Small intestine (tissue), 7 donors: ENCODE measurements around the gene RGPD4. TPM values are rescaled to one million over a fixed set of nuclear protein-coding genes. Genes with fewer than 3 reads are reported as not detected.
"Not testable (repeated sequence)": the region's sequence is repeated elsewhere in the genome, so short reads cannot be mapped to it uniquely, and the experiment has no call there.

Experiments used
- DNase-seq, 2 donors: peaks; one replicate each; pipeline versions ENCODE4 v3.0.0 to v3.0.0-alpha.2; 2013
- FAIRE-seq: peaks from 2 replicates; lab custom pipeline; 2012; peaks lifted over from hg19 to GRCh38; lab: Jason Lieb, UNC
- H3K27ac ChIP-seq, 3 donors: one replicate each; pipeline ENCODE4 v1.5.1; 2013; ENCODE audit warnings: low read length in 2 of 3, mild to moderate bottlenecking in 2 of 3, control low read depth in 1 of 3, inconsistent platforms in 1 of 3, low read depth in 1 of 3, moderate library complexity in 1 of 3
- H3K27me3 ChIP-seq, 3 donors: one replicate each; pipeline ENCODE4 v1.6.1; 2013; ENCODE audit warnings: low read length in 3 of 3, inconsistent platforms in 1 of 3; ENCODE audit not compliant: control insufficient read depth in 3 of 3, insufficient read depth in 3 of 3
- H3K36me3 ChIP-seq, 3 donors: one replicate each; pipeline ENCODE4 v1.6.1; 2013; ENCODE audit warnings: low read length in 3 of 3, inconsistent platforms in 1 of 3, low read depth in 1 of 3, mild to moderate bottlenecking in 1 of 3, moderate library complexity in 1 of 3; ENCODE audit not compliant: control insufficient read depth in 3 of 3, insufficient read depth in 2 of 3
- H3K4me1 ChIP-seq, 3 donors: one replicate each; pipeline ENCODE4 v1.6.1; 2013; ENCODE audit warnings: low read length in 2 of 3, inconsistent platforms in 1 of 3, low read depth in 1 of 3, mild to moderate bottlenecking in 1 of 3, moderate library complexity in 1 of 3; ENCODE audit not compliant: control insufficient read depth in 3 of 3, insufficient read depth in 2 of 3
- H3K4me3 ChIP-seq, 3 donors: one replicate each; pipeline ENCODE4 v1.5.1; 2013; ENCODE audit warnings: low read length in 3 of 3, control low read depth in 1 of 3, inconsistent platforms in 1 of 3, low read depth in 1 of 3, mild to moderate bottlenecking in 1 of 3, moderate library complexity in 1 of 3
- H3K9me3 ChIP-seq, 2 donors: one replicate each; pipeline ENCODE4 v1.6.1; 2013; ENCODE audit warnings: low read depth in 1 of 2, low read length in 1 of 2; ENCODE audit not compliant: control insufficient read depth in 2 of 2, insufficient read depth in 1 of 2
- WGBS, 3 donors: extraction: QIAGEN DNeasy Blood & Tissue Kit; methylation state at CpG; one replicate each; pipeline ENCODE4 v1.1.7; 2013; 5-methylcytosine and 5-hydroxymethylcytosine counted together
- polyA plus RNA-seq, 4 donors: library from polyadenylated mRNA; stranded (reverse) in 3 of 4; unstranded in 1 of 4; fragments of 200-250 nt in 3 of 4; fragments of 120-200 nt in 1 of 4; gene quantifications; one replicate each; pipeline versions ENCODE4 v1.2.1 to v1.2.3, GENCODE V29; 2013
- donor health status: healthy with polysubstance abuse.
- donor health status: control.
- donor health status: control.
- donor health status: Bipolar disorder and iron deficiency.
- donor health status: healthy.

RGPD4 gene
- polyA plus RNA-seq, 4 donors: 0.01 TPM; not detected in 3

GRCh38 chr2:107829514-107829913 lies 2.8 kb downstream of the RGPD4 start:
- not testable (repeated sequence) for H3K4me1 ChIP-seq, H3K9me3 ChIP-seq, H3K4me3 ChIP-seq, H3K27me3 ChIP-seq, DNase-seq, H3K36me3 ChIP-seq, H3K27ac ChIP-seq, FAIRE-seq
- 95 to 96% (median 96%) methylated on average over 26 to 44 of the region's 46 CpGs for WGBS, 3 donors

GRCh38 chr2:107833152-107833551 lies 6.5 kb downstream of the RGPD4 start:
- DNase-seq, FAIRE-seq, H3K27ac ChIP-seq, H3K27me3 ChIP-seq, H3K4me3 ChIP-seq, H3K9me3 ChIP-seq, H3K4me1 ChIP-seq, H3K36me3 ChIP-seq: not testable (repeated sequence)
- 84 to 89% (median 86%) methylated on average over 2 of the region's 2 CpGs for WGBS, 3 donors

DNA sequence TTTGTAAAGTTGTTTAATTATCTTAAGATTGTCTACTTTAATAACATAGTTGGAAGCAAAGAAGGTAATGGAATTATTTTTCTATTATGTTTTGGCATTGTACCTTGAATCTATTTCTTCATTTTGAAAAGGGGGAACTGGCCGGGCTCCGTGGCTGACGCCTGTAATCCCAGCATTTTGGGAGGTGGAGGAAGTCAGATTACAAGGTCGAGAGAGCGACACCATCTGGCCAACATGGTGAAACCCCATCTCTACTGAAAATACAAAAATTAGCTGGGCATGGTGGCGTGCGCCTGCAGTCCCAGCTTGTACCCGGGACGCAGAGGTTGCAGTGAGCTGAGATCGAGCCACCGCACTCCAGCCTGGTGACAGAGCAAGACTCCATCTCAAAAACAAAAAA lies 6.9 kb downstream of the RGPD4 start:
- H3K4me1 ChIP-seq, H3K4me3 ChIP-seq, FAIRE-seq, DNase-seq, H3K27me3 ChIP-seq, H3K27ac ChIP-seq, H3K9me3 ChIP-seq, H3K36me3 ChIP-seq: not testable (repeated sequence)
- WGBS, 3 donors: 31 to 50% (median 43%) methylated on average over 9 to 11 of the region's 11 CpGs

- not testable (repeated sequence) for H3K27me3 ChIP-seq, FAIRE-seq, H3K27ac ChIP-seq, H3K4me3 ChIP-seq, H3K36me3 ChIP-seq, H3K4me1 ChIP-seq, H3K9me3 ChIP-seq, DNase-seq
- WGBS, 3 donors: 100% methylated on average over 1 of the region's 2 CpGs; no CpG with 5 or more reads in 2 of the 3 donors
Observed at GRCh38 chr2:107916121-107916520, 89.4 kb downstream of the RGPD4 start.

DNA sequence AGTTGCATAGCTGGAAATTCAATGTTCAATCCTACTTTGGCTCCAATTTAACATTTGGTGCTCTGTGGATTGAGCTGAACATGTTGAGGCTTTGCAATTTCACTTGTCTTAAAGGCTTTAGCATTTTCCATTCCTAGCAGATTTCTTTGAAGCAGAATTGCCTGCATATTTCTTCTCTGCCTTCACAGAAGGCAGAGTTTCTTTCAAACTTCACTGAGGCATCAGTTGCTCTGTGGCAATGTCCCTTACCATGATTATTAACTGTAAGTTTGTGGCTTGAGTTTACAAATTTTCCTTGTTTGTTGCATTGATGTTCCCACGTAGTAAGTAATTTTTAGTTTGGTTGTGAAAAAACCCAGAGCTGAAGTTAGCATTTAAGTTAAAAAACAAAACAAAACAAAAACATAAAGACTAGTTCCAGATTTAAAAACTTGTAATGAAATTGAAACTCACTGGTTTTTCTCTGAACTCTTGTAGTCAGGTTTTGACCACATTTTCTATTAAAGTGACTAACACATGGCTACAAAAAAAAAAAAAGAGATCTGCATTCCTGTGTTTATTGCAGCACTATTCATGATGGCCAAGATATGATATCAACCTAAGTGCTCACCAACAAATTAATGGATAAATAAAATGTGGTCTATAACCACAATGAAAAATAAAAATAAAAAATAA lies 90.1 kb downstream of the RGPD4 start:
- 75 to 81% (median 78%) methylated on average over 1 of the region's 1 CpG for WGBS, 3 donors
- H3K36me3 ChIP-seq, DNase-seq, H3K9me3 ChIP-seq, H3K27ac ChIP-seq, H3K4me1 ChIP-seq, H3K27me3 ChIP-seq, FAIRE-seq, H3K4me3 ChIP-seq: not testable (repeated sequence)

GRCh38 chr2:107927034-107927534 lies 100.4 kb downstream of the RGPD4 start:
- Histone ChIP-seq H3K4me1 (no peaks in the 10 kb centered on the region), H3K4me3 (no peak overlapping the region), H3K27me3 (no peaks in the 10 kb centered on the region), H3K9me3 (no peaks in the 10 kb centered on the region), H3K36me3 (no peaks in the 10 kb centered on the region), H3K27ac (no peak overlapping the region)
- DNase-seq (no peak), FAIRE-seq (no peak)
- WGBS, 3 donors: 27 to 51% (median 32%) methylated on average over 3 of the region's 3 CpGs

DNA sequence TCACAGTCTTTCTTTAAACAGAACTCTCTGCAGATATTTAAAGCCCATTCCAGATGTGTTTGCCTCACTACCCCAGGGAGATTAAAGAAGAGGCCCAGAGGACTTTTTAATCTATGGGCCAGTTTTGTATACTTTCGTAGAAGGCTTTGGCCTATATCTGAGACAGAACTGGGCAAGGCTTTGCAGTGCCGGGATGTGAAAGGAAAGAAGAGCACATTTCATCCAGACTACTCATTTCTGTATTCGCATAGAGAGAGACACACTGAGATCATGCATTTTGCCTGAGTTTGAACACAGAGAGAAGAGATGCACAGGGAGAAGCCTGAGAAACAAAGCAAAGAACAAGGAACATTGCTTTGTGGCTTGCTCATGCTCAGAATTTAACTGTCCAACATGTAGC lies 104.7 kb downstream of the RGPD4 start:
- Histone ChIP-seq H3K9me3 (no peaks in the 10 kb centered on the region), H3K4me3 (no peak overlapping the region), H3K27ac (no peak overlapping the region), H3K36me3 (no peaks in the 10 kb centered on the region), H3K4me1 (no peaks in the 10 kb centered on the region), H3K27me3 (no peaks in the 10 kb centered on the region)
- WGBS, 3 donors: 84 to 93% (median 92%) methylated on average over 3 of the region's 3 CpGs
- FAIRE-seq: no peak
- no peak for DNase-seq

- Histone ChIP-seq H3K4me3 (no peak overlapping the region), H3K27ac (no peak overlapping the region), H3K4me1 (no peaks in the 10 kb centered on the region), H3K9me3 (no peaks in the 10 kb centered on the region), H3K36me3 (no peaks in the 10 kb centered on the region), H3K27me3 (no peaks in the 10 kb centered on the region)
- no peak for DNase-seq
- 65 to 71% (median 70%) methylated on average over 2 of the region's 2 CpGs for WGBS, 3 donors
- no peak for FAIRE-seq
Observed at GRCh38 chr2:107932488-107932887, 105.8 kb downstream of the RGPD4 start.

GRCh38 chr2:107932979-107933378 lies 106.3 kb downstream of the RGPD4 start:
- Histone ChIP-seq H3K36me3 (no peaks in the 10 kb centered on the region), H3K27me3 (no peaks in the 10 kb centered on the region), H3K4me3 (no peak overlapping the region), H3K9me3 (no peaks in the 10 kb centered on the region), H3K4me1 (no peaks in the 10 kb centered on the region), H3K27ac (no peak overlapping the region)
- no peak for DNase-seq
- 67 to 69% (median 67%) methylated on average over 3 of the region's 3 CpGs for WGBS, 3 donors
- no peak for FAIRE-seq
